ENCODE results near the gene TMEM168.

DNA sequence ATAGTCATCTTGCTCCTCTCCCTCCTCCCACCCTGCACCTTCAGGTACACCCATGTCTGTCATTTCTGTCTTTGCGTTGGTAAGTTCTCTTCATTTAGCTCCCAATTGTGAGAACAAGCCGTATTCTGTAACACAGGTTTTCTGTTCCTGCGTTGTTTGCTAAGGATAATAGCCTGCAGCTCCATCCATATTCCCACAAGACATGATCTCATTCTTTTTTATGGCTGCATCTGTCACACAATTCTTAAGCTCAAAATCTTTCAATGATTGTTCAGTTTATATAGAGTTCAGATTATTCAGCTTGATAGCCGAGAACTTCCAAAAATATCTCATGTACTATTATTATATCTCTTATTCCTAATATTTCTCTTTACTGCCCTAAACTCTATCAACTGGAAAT, 16.0 kb upstream of the TMEM168 start:
- TF ChIP-seq ZNF512 (CRISPR knock-in tag; IDR thresholded peaks at IDR 0.05; ENCODE audit: borderline replicate concordance): no peak
- no peak for TF ChIP-seq SMAD4 (CRISPR knock-in tag; IDR thresholded peaks at IDR 0.05)
- no peak for TF ChIP-seq NFE2L1 (CRISPR knock-in tag; IDR thresholded peaks at IDR 0.05)
- TF ChIP-seq CTCF (IDR thresholded peaks at IDR 0.05): no peak
- TF ChIP-seq MAX (CRISPR knock-in tag; IDR thresholded peaks at IDR 0.05): no peak
- TF ChIP-seq E2F5 (CRISPR knock-in tag; IDR thresholded peaks at IDR 0.05): no peak
- no peak for TF ChIP-seq ZNF317 (CRISPR knock-in tag; IDR thresholded peaks at IDR 0.05; ENCODE audit: borderline replicate concordance, low read depth)
- no peak for TF ChIP-seq JUN (CRISPR knock-in tag; IDR thresholded peaks at IDR 0.05)
- no peak for TF ChIP-seq NFYB (CRISPR knock-in tag; conservative IDR thresholded peaks at IDR 0.05; ENCODE audit: low read depth)
- TF ChIP-seq ZNF121 (CRISPR knock-in tag; IDR thresholded peaks at IDR 0.05): no peak
- TF ChIP-seq E2F4 (CRISPR knock-in tag; IDR thresholded peaks at IDR 0.05; ENCODE audit: borderline replicate concordance, low read depth): no peak
- TF ChIP-seq ZNF138 (CRISPR knock-in tag; conservative IDR thresholded peaks at IDR 0.05): no peak
